CD14-positive monocyte (primary cell): ENCODE measurements around the gene MYO1E. TPM values are rescaled to one million over a fixed set of nuclear protein-coding genes. Genes with fewer than 3 reads are reported as not detected.

Experiments
- DNase-seq, 3 donors: peaks; one replicate each; pipeline ENCODE4 v3.0.0-alpha.2; 2011 to 2022
- H2AFZ ChIP-seq: 2 replicates; pipeline ENCODE4 v1.6.0; 2012; ENCODE audit warnings: mild to moderate bottlenecking, low read depth, low read length, inconsistent platforms; ENCODE audit not compliant: insufficient read depth, poor library complexity, severe bottlenecking
- H3K27ac ChIP-seq, 2 donors: 1 replicate in 1 of 2; 2 replicates in 1 of 2; pipeline ENCODE4 v1.5.1; 2012 to 2013; ENCODE audit warnings: low read length in 2 of 2, control low read depth in 1 of 2, inconsistent platforms in 1 of 2, low read depth in 1 of 2, mild to moderate bottlenecking in 1 of 2
- H3K27me3 ChIP-seq, 2 donors: one replicate each; pipeline versions ENCODE4 v1.6.0 to v1.6.1; 2011 to 2013; ENCODE audit warnings: low read length in 2 of 2; ENCODE audit not compliant: control insufficient read depth in 2 of 2, insufficient read depth in 2 of 2
- H3K36me3 ChIP-seq, 2 donors: replicated peaks in 1 of 2; 1 replicate in 1 of 2; 2 replicates in 1 of 2; pipeline versions ENCODE4 v1.5.1 to v1.6.1; 2012 to 2013; ENCODE audit warnings: low read length in 2 of 2, control low read depth in 1 of 2, inconsistent platforms in 1 of 2, mild to moderate bottlenecking in 1 of 2; ENCODE audit not compliant: insufficient read depth in 2 of 2, control insufficient read depth in 1 of 2
- H3K4me1 ChIP-seq, 2 donors: 1 replicate in 1 of 2; 2 replicates in 1 of 2; pipeline versions ENCODE4 v1.5.1 to v1.6.1; 2012 to 2013; ENCODE audit warnings: low read length in 2 of 2, control low read depth in 1 of 2, inconsistent platforms in 1 of 2, mild to moderate bottlenecking in 1 of 2, moderate library complexity in 1 of 2; ENCODE audit not compliant: insufficient read depth in 2 of 2, control insufficient read depth in 1 of 2
- H3K4me2 ChIP-seq: replicated peaks from 2 replicates; pipeline ENCODE3; 2012; ENCODE audit warnings: low read length, moderate library complexity, mild to moderate bottlenecking; ENCODE audit not compliant: poor library complexity, severe bottlenecking; ENCODE audit errors: extremely low read depth
- H3K4me3 ChIP-seq, 3 experiments: fragments of 200-600 bp in 1 of 3; sonication (generic) in 1 of 3; replicated peaks in 1 of 3; 1 replicate in 2 of 3; 2 replicates in 1 of 3; pipeline ENCODE4 v1.5.1; 2011 to 2013; ENCODE audit warnings: low read length in 3 of 3, mild to moderate bottlenecking in 3 of 3, control low read depth in 2 of 3, low read depth in 2 of 3, inconsistent platforms in 1 of 3, moderate library complexity in 1 of 3
- H3K79me2 ChIP-seq: 2 replicates; pipeline ENCODE4 v1.6.0; 2012; ENCODE audit warnings: mild to moderate bottlenecking, control low read depth, inconsistent platforms, low read length, moderate library complexity; ENCODE audit not compliant: insufficient read depth
- H3K9ac ChIP-seq: 2 replicates; pipeline ENCODE4 v1.6.0; 2017; ENCODE audit warnings: low read length, mild to moderate bottlenecking; ENCODE audit not compliant: insufficient read depth, poor library complexity, severe bottlenecking
- H3K9me3 ChIP-seq, 2 donors: replicated peaks in 1 of 2; 1 replicate in 1 of 2; 2 replicates in 1 of 2; pipeline versions ENCODE4 v1.5.1 to v1.6.1; 2012 to 2013; ENCODE audit warnings: low read length in 2 of 2, control low read depth in 1 of 2; ENCODE audit not compliant: control insufficient read depth in 1 of 2, insufficient read depth in 1 of 2
- H4K20me1 ChIP-seq: 2 replicates; pipeline ENCODE4 v1.6.0; 2012; ENCODE audit warnings: mild to moderate bottlenecking, low read length, control low read depth, moderate library complexity; ENCODE audit not compliant: insufficient read depth
- H3K27ac Mint-ChIP-seq, 7 donors: one replicate each; pipeline ENCODE4 v1.8.0; 2020; ENCODE audit warnings: mild to moderate bottlenecking in 7 of 7, mixed read lengths in 7 of 7, moderate library complexity in 6 of 7, inconsistent platforms in 2 of 7
- H3K27me3 Mint-ChIP-seq, 3 donors: one replicate each; pipeline ENCODE4 v1.8.0; 2021 to 2022; ENCODE audit warnings: low read depth in 3 of 3, mild to moderate bottlenecking in 3 of 3, mixed read lengths in 3 of 3, moderate library complexity in 3 of 3, inconsistent platforms in 1 of 3
- H3K36me3 Mint-ChIP-seq, 2 donors: one replicate each; pipeline ENCODE4 v1.8.0; 2020; ENCODE audit warnings: mixed read lengths in 2 of 2, inconsistent platforms in 1 of 2, mild to moderate bottlenecking in 1 of 2
- H3K4me1 Mint-ChIP-seq: one replicate; pipeline ENCODE4 v1.8.0; 2020; ENCODE audit warnings: mild to moderate bottlenecking, mixed read lengths
- H3K4me3 Mint-ChIP-seq, 2 donors: one replicate each; pipeline ENCODE4 v1.8.0; 2020; ENCODE audit warnings: mild to moderate bottlenecking in 2 of 2, mixed read lengths in 2 of 2, moderate library complexity in 1 of 2
- H3K9me3 Mint-ChIP-seq, 7 donors: one replicate each; pipeline ENCODE4 v1.8.0; 2020 to 2022; ENCODE audit warnings: mixed read lengths in 7 of 7, mild to moderate bottlenecking in 6 of 7, moderate library complexity in 6 of 7, inconsistent platforms in 2 of 7
- CTCF ChIP-seq: fragments of 200-600 bp; IDR thresholded peaks from one replicate; pipeline ENCODE4 v1.8.0; 2022; ENCODE audit warnings: antibody characterized with exemption, mild to moderate bottlenecking
- WGBS: methylation state at CpG from one replicate; pipeline ENCODE4 v1.1.5; 2013; ENCODE audit warnings: missing lambda C conversion rate; ENCODE audit not compliant: insufficient coverage; 5-methylcytosine and 5-hydroxymethylcytosine counted together
- intact Hi-C, 2 donors: fragments of 100-400 bp; cut with micrococcal nuclease; formaldehyde crosslinking; loops; one replicate each; pipeline versions ENCODE4 v1.15.0 to v1.15.1; 2023
- polyA plus RNA-seq, 3 donors: library from polyadenylated mRNA; depleted of rRNA in 1 of 3; unstranded in 2 of 3; stranded (reverse) in 1 of 3; fragments of 300-500 nt in 2 of 3; fragments of >200 nt in 1 of 3; fragmentation: Illumina TruSeq in 2 of 3; gene quantifications; 1 replicate in 2 of 3; 2 replicates in 1 of 3; pipeline ENCODE4 v1.2.3, GENCODE V29; 2012 to 2021

The MYO1E gene
- polyA plus RNA-seq, 3 donors = 5.5 to 16.2 (median 6.2) TPM

- 100% methylated on average over 1 of the region's 4 CpGs for WGBS
- peaks cover 18% of the 10 kb centered on the region for H3K4me1 Mint-ChIP-seq
- Histone ChIP-seq H3K27ac (no peak overlapping the region), H3K4me2 (no peak overlapping the region), H3K9ac (no peak overlapping the region), H2AFZ (no peak overlapping the region), H3K4me1 (peaks cover 11 to 16% of the 10 kb centered on the region in 2 donors), H4K20me1 (peaks cover 8% of the 10 kb centered on the region), H3K27me3 (no peaks in the 10 kb centered on the region), H3K36me3 (no peaks in the 10 kb centered on the region), H3K4me3 (no peak overlapping the region), H3K9me3 (no peaks in the 10 kb centered on the region), H3K79me2 (no peaks in the 10 kb centered on the region)
- no peaks in the 10 kb centered on the region for H3K27me3 Mint-ChIP-seq
- no peak for DNase-seq
- no peak for TF ChIP-seq CTCF
- H3K36me3 Mint-ChIP-seq = peaks cover 6 to 11% of the 10 kb centered on the region in 2 donors
- no peak overlapping the region for H3K4me3 Mint-ChIP-seq
- intact Hi-C loops = no loop called here
- no peaks in the 10 kb centered on the region for H3K9me3 Mint-ChIP-seq
- peak overlapping the region in 1 of 7 donors; percentile 40 for H3K27ac Mint-ChIP-seq
Measured at GRCh38 chr15:59273234-59273633, 99.4 kb downstream of the MYO1E start.

GRCh38 chr15:59271595-59272201 lies 101.0 kb downstream of the MYO1E start:
- Mint-ChIP-seq H3K4me1 (peaks cover 18% of the 10 kb centered on the region), H3K4me3 (no peak overlapping the region), H3K27me3 (no peaks in the 10 kb centered on the region), H3K27ac (no peak overlapping the region), H3K9me3 (no peaks in the 10 kb centered on the region), H3K36me3 (peaks cover 6 to 15% of the 10 kb centered on the region in 2 donors)
- Histone ChIP-seq H3K4me2 (no peak overlapping the region), H3K27me3 (no peaks in the 10 kb centered on the region), H3K4me3 (no peak overlapping the region), H3K9me3 (no peaks in the 10 kb centered on the region), H2AFZ (no peak overlapping the region), H3K4me1 (peaks cover 11 to 16% of the 10 kb centered on the region in 2 donors), H3K9ac (no peak overlapping the region), H4K20me1 (peaks cover 7% of the 10 kb centered on the region), H3K36me3 (no peaks in the 10 kb centered on the region), H3K79me2 (no peaks in the 10 kb centered on the region), H3K27ac (no peak overlapping the region)
- intact Hi-C loops = no loop called here
- 79% methylated on average over 3 of the region's 7 CpGs for WGBS
- DNase-seq = no peak
- TF ChIP-seq CTCF = no peak
